ENCODE measurements around the gene MAP1A. TPM values are rescaled to one million over a fixed set of nuclear protein-coding genes. Genes with fewer than 3 reads are reported as not detected.

The MAP1A gene
- total and polyA plus RNA-seq, 2 donors (not counting 1 experiment from before 2014, with no cell fraction given) = 0.03 to 0.07 TPM

DNA sequence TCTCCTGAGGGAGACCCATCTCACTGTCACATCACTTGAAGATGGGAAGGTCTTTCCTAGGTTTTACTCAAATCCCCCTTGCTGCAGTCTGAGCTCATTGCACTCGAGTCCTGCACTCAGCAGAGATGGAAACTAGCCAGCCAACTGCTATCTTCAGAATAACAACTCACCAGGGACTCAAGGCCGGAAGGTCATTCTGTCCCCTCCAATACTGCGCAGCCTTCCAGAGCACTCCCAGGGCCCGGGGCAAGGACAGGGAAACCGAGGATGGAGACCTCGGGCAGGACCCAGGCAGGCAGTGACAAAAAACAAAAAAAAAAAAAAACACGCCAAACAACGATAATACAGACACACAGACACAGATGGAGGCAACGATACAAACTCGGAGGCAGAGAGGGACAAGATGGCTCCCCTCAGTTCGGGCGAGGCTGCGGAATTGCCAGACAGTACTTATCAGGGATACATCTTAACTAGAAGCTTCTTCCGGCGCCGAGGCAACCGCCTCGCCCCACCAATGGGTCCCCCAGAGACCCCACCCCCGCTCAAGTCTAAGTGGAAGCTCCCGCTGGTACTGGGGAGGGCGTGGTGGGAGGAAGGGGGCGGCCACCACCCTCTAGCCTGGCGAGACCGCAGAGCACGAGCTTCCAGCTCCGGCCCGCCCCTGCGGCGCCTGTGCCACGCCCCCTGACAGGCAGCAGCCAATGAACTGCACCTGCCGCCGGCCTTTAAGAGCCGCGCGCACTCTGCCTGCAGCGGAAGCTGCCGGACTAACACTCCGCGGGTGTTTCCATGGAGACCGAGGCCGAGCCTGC is 7.0 kb upstream of the MAP1A start:
- Histone ChIP-seq H4K20me1 (ENCODE audit: control insufficient read depth, insufficient read depth, low read length, poor library complexity, severe bottlenecking) (no peaks in the 10 kb centered on the region), H3K36me3 (replicated peaks in 1 of 2; ENCODE audit: control extremely low read depth in 1 of 2, control insufficient read depth in 1 of 2, extremely low read depth in 1 of 2, insufficient read depth in 2 of 2, low read length in 1 of 2) (no peaks in the 10 kb centered on the region), H3K79me2 (ENCODE audit: control insufficient read depth, insufficient read depth, low read length) (no peaks in the 10 kb centered on the region), H2AFZ (ENCODE audit: insufficient read depth, low read depth, low read length, poor library complexity, severe bottlenecking) (peak overlapping the region; percentile 96), H3K27me3 (replicated peaks in 1 of 4; ENCODE audit: control extremely low read depth in 1 of 4, control insufficient read depth in 3 of 4, insufficient read depth in 4 of 4, low read length in 3 of 4) (peaks cover 0 to 16% (median 5%) of the 10 kb centered on the region in 4 experiments), H3K9me3 (ENCODE audit: control extremely low read depth in 1 of 3, control insufficient read depth in 2 of 3, insufficient read depth in 1 of 3, low read length in 2 of 3) (no peaks in the 10 kb centered on the region), H3K4me3 (ENCODE audit: control extremely low read depth in 1 of 5, extremely low read depth in 1 of 5, insufficient read depth in 1 of 5, low read depth in 2 of 5, low read length in 4 of 5) (peak overlapping the region; percentile 70 to 98 (median 72)), H3K4me1 (ENCODE audit: control insufficient read depth in 2 of 2, insufficient read depth in 2 of 2, low read length in 2 of 2) (peaks cover 10 to 16% of the 10 kb centered on the region in 2 donors), H3K4me2 (replicated peaks; ENCODE audit: low read depth, low read length, poor library complexity, severe bottlenecking) (peak overlapping the region; percentile 92), H3K27ac (ENCODE audit: low read length in 2 of 2) (peak overlapping the region; percentile 61 to 71), H3K9ac (ENCODE audit: low read length) (peak overlapping the region; percentile 78)
- peak overlapping the region; percentile 98 for H3K27ac Mint-ChIP-seq
- H3K4me3 Mint-ChIP-seq = peak overlapping the region; percentile 99
- no peaks in the 10 kb centered on the region for H3K9me3 Mint-ChIP-seq (ENCODE audit: insufficient read depth)
- H3K27me3 Mint-ChIP-seq = peaks cover 18% of the 10 kb centered on the region
- no peak for TF ChIP-seq EZH2 (IDR thresholded peaks at IDR 0.05; ENCODE audit: borderline replicate concordance, insufficient read depth, low read depth, low read length, poor library complexity, severe bottlenecking)
- peak; percentile 12 for TF ChIP-seq CTCF (IDR thresholded peaks at IDR 0.05)
- CTCF ChIA-PET = interaction anchor here (1.0 to 6.6 kb wide), 4 partner anchors 9 to 140 kb away, joined by 4 to 97 read pairs (median 33); partner anchors contain the start of genes TP53BP1, TUBGCP4 and ZSCAN29
- 1% methylated on average over 34 of the region's 41 CpGs for WGBS (ENCODE audit: insufficient coverage)
- peaks cover 17% of the 10 kb centered on the region for H3K4me1 Mint-ChIP-seq
- DNase-seq (peak; percentile 99), ATAC-seq (ENCODE audit: low read depth) (peak; percentile 96)
- POLR2A ChIA-PET = interaction anchor here (0.6 to 1.4 kb wide), 7 partner anchors 16 to 1168 kb away, joined by 3 to 13 read pairs (median 5); partner anchors contain the start of genes ELL3 and TP53BP1
- intact Hi-C loops (cut with micrococcal nuclease) = loop anchor here (1.0 to 10.0 kb wide), 7 partner anchors 17 to 1027 kb away; partner anchors contain the start of genes CCNDBP1, EIF3J, GOLM2 and LCMT2

Measured in B cell (primary cell).